NCI-H1092 (cell line): Measurements from ENCODE around the gene PFKFB3.

ENCODE experiments used
- DNase-seq: peaks from one replicate; lab custom pipeline; 2025; lab: John Stamatoyannopoulos, UW

The PFKFB3 gene

GRCh38 chr10:6220418-6221191, 17.9 kb downstream of the PFKFB3 start:
- no peak for DNase-seq

GRCh38 chr10:6221192-6221940, 18.6 kb downstream of the PFKFB3 start:
- no peak for DNase-seq

GRCh38 chr10:6221971-6222751, 19.4 kb downstream of the PFKFB3 start:
- no peak for DNase-seq

GRCh38 chr10:6222755-6223154, 20.0 kb downstream of the PFKFB3 start:
- DNase-seq: no peak

- DNase-seq: no peak
Measured at GRCh38 chr10:6223981-6224380, 21.2 kb downstream of the PFKFB3 start.

- no peak for DNase-seq
Measured at GRCh38 chr10:6224781-6225180, 22.0 kb downstream of the PFKFB3 start.

- DNase-seq: no peak
Measured at GRCh38 chr10:6225263-6225814, 22.6 kb downstream of the PFKFB3 start.

- DNase-seq: no peak
Measured at GRCh38 chr10:6226216-6226615, 23.5 kb downstream of the PFKFB3 start.

GRCh38 chr10:6227346-6227745, 24.6 kb downstream of the PFKFB3 start:
- no peak for DNase-seq

GRCh38 chr10:6228010-6228511, 25.3 kb downstream of the PFKFB3 start:
- DNase-seq: no peak

- no peak for DNase-seq
Measured at GRCh38 chr10:6228647-6229046, 25.9 kb downstream of the PFKFB3 start.

- DNase-seq: no peak
Measured at GRCh38 chr10:6229290-6229689, 26.6 kb downstream of the PFKFB3 start.

GRCh38 chr10:6229746-6230145, 27.0 kb downstream of the PFKFB3 start:
- DNase-seq: no peak

- DNase-seq: no peak
Measured at GRCh38 chr10:6230315-6230714, 27.6 kb downstream of the PFKFB3 start.

GRCh38 chr10:6231146-6231545, 28.4 kb downstream of the PFKFB3 start:
- no peak for DNase-seq

GRCh38 chr10:6231730-6232129, 29.0 kb downstream of the PFKFB3 start:
- no peak for DNase-seq

GRCh38 chr10:6232225-6232807, 29.6 kb downstream of the PFKFB3 start:
- no peak for DNase-seq

- no peak for DNase-seq
Measured at GRCh38 chr10:6232846-6233724, 30.4 kb downstream of the PFKFB3 start.

GRCh38 chr10:6233725-6234277, 31.1 kb downstream of the PFKFB3 start:
- DNase-seq: no peak

- DNase-seq: no peak
Measured at GRCh38 chr10:6234371-6234770, 31.6 kb downstream of the PFKFB3 start.
